C4-2B (cell line): ENCODE results near the gene TLE5.

ENCODE experiments used
- H3K27ac ChIP-seq: fragments of 450-650 bp; 2 replicates; pipeline ENCODE4 v1.5.1; 2017
- ZFX ChIP-seq: fragments of 450-650 bp; IDR thresholded peaks from 2 replicates; pipeline ENCODE4 v1.6.1; 2017
- TF ChIP-seq, protein P1 (sequence below): fragments of 450-650 bp; conservative IDR thresholded peaks from 2 replicates; pipeline ENCODE4 v1.5.1; 2017; ENCODE audit warnings: mild to moderate bottlenecking

The TLE5 gene

DNA sequence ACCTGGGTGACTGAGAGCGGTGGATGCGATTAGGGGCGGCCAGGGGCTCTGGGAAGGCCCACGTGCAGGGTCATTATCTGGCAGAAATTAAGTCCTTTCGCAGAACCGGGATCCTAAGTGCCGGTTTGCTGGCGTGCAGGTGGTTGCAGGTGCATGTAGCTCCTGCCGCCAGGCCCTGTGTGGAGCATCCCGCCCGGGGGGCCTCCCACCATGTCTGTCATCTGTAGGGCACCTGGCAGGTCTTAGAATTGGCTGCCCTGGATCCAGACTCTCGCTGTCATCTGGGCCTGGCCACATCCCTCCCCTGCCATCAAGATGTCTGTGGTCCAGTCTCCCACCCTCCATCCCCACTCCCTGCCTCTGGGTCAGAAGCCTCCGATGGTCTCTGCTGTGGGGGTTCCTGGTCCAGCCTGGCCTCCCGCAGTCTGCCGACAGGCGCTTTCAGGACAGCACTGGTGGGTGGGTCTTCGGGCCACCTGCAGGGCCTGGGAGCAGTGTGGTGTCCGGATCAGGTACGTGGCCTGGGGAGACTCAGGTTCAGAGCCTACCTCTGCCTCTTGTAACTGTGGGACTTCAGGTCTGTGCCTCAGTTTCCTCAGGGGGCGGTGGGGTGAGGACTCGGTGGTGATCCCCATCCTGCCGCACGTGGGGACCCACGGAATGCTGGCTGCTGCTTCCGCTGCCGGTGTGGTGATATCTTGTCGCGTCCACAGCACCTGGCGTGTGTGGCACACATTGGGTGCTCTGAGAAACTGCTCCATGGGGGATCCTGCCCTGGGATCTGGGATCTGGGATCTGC is 37.3 kb upstream of the TLE5 start:
- no peak for TF ChIP-seq ZFX
- TF ChIP-seq, protein P1, sequence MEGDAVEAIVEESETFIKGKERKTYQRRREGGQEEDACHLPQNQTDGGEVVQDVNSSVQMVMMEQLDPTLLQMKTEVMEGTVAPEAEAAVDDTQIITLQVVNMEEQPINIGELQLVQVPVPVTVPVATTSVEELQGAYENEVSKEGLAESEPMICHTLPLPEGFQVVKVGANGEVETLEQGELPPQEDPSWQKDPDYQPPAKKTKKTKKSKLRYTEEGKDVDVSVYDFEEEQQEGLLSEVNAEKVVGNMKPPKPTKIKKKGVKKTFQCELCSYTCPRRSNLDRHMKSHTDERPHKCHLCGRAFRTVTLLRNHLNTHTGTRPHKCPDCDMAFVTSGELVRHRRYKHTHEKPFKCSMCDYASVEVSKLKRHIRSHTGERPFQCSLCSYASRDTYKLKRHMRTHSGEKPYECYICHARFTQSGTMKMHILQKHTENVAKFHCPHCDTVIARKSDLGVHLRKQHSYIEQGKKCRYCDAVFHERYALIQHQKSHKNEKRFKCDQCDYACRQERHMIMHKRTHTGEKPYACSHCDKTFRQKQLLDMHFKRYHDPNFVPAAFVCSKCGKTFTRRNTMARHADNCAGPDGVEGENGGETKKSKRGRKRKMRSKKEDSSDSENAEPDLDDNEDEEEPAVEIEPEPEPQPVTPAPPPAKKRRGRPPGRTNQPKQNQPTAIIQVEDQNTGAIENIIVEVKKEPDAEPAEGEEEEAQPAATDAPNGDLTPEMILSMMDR: no peak
- peak overlapping the region; percentile 85 for H3K27ac ChIP-seq

DNA sequence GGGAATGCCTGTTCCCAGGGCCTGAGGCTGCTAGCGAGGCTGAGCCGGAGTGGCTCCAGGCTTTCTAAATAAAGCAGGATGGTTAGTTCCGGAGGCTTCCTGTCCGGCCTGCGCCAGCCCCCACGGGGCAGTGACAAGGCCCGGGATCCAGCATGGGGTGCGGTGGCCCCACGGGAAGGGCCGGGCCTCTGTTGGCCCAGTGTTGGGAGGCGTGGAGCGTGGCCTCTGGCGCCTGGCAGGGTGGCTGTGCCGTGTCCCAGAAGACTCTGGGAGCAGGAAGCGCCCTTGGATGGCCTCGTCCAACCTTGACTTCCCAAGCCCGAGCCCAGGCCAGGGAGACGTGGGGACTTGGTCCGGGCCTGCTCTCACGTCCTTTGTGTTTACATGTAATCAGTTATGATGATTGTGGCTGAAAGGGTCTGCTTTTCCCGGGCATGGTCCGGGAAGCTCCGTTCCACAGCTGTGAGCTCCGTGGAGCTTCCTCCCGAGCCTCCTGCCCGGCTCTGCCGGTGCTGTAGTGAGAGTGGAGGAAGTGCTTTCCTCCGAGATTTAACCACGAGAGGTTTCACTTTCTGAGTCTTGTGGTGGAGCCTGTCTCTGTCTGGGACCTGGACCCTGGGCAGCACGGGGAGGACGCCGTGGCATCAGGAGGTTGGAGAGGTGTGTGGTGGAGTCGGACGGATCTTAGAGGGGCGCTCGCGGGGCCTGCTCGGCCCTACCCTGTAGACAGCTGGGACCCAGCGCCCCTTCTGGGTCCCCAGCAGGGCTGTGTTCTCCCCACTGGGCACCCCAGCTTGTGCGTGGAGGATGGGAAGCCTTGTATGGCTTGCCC is 36.4 kb upstream of the TLE5 start:
- TF ChIP-seq, protein P1: no peak
- peak; percentile 61; the same call in 1 of the 2 replicates for TF ChIP-seq ZFX
- peak overlapping the region; percentile 85 for H3K27ac ChIP-seq

DNA sequence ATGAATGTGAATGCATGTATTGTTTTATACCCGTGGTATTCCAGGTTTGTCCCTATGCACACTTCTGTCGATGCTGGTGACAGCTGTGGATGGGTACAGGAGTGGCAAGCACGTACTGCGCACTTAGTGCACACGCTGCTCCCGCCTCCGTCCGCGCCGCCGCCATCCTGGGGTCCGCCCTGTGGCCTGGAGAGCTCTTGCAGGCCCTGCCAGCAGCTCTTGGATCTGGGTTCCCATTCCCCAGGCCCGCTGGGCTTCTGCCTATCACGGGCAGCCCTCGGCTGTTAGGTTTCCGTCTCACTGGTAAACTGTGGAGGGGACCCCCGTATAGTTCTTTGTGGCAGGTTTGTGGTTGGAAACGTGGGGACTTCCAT is 35.8 kb upstream of the TLE5 start:
- TF ChIP-seq, protein P1: no peak
- no peak for TF ChIP-seq ZFX
- H3K27ac ChIP-seq: peak overlapping the region; percentile 85

DNA sequence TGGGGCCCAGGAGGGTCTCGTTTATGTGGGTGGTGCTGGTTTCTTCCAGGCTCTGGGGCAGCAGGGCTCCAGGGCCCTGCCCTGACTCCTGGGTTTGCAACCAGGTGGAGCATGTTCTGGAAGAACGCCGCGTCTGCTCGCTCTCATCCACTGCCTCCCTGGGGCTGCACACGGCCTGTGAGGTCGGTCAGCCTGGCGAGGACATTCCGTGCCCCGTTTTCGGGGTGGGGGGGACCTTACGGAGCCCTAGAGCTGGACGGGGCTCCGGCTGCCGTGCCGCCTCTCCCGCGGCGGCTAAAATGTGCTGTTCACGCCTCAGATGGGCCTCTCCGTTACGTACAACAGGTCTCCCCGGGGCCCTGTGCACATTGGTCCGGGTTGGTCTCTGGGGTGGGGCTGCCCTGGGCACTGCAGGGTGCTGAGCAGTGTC is 35.2 kb upstream of the TLE5 start:
- TF ChIP-seq, protein P1: no peak
- TF ChIP-seq ZFX: no peak; the same call in 1 of the 2 replicates

DNA sequence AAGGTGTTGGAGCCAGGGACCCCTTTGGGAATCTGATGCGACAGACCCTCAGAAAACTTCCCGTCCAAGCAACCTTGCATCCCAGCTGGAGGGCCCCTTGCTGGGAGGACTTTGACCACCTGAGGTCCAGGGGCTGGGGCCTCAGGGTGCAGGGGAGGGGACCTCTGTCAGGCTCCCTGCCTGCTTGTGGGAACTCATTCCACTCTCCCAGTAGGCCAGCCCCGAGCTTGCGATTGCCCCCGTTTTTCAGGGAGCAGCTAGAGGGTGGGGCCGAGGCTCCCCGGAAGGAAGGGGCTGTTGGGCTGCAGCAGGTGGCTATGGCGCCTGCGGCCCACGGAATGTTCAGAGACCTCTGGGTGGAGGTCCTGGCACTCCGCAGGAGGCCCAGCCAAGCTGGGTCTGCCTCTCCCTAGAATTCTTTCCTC is 34.6 kb upstream of the TLE5 start:
- TF ChIP-seq, protein P1: no peak
- no peak for TF ChIP-seq ZFX

More for the DNA sequence above, 35.2 kb upstream of the TLE5 start:
- peak overlapping the region; percentile 85 for H3K27ac ChIP-seq

DNA sequence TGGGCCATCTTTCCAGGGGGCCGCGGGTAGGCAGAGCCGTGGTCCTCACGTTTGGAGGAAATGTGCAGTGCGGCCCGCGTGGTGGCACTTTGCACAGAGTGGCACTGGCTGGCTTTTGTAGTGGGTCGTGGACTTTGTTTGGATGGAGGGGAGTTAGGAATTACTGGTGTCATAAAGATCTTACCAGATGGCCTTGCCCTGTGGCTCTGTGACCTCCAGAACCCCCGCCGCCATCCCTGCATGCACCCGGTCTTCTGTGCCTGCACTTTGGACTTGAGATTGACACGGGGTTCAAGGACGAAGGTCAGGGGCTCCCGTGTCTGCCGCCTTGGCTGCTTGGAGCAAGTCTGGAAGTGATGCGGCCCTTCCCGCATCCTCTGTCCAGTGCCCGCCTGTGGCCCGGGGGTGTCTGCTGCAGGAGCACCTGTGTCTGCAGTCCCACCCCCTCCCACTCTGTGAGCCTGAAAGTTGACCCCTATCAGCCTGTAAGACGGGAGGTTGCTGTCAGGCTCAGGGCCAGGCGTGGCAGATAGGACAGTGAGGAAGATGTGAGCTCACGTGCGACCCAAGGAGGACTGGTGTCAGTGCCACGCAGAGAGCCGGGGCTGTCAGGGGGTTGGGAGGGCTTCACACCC is 34.1 kb upstream of the TLE5 start:
- peak overlapping the region; percentile 85 for H3K27ac ChIP-seq
- TF ChIP-seq, protein P1: no peak
- no peak for TF ChIP-seq ZFX

More for the DNA sequence above, 34.6 kb upstream of the TLE5 start:
- H3K27ac ChIP-seq: peak overlapping the region; percentile 85
